Fibroblast of the aortic adventitia (primary cell): ENCODE results near the gene CCDC9B. TPM values are rescaled to one million over a fixed set of nuclear protein-coding genes. Genes with fewer than 3 reads are reported as not detected.

Source experiments
- DNase-seq: peaks from one replicate; pipeline ENCODE4 v3.0.0-alpha.2; 2010; ENCODE audit warnings: low read depth
- H3K4me3 ChIP-seq: 2 replicates; pipeline ENCODE4 v1.5.1; 2011; ENCODE audit warnings: low read depth, mild to moderate bottlenecking, control low read depth, low read length, moderate library complexity
- total RNA-seq: library from RNA; depleted of rRNA; stranded (reverse); fragments of >200 nt; gene quantifications from 2 replicates; pipeline ENCODE4 v1.2.3, GENCODE V29; 2012; ENCODE audit warnings: low replicate concordance
- TF ChIP-seq, protein P1 (sequence below): IDR thresholded peaks from 2 replicates; pipeline ENCODE4 v1.5.1; 2011; ENCODE audit warnings: mild to moderate bottlenecking, low read length, control low read depth, inconsistent platforms; ENCODE audit not compliant: insufficient read depth

The CCDC9B gene
- total RNA-seq, 1 donor = 16.2 TPM

DNA sequence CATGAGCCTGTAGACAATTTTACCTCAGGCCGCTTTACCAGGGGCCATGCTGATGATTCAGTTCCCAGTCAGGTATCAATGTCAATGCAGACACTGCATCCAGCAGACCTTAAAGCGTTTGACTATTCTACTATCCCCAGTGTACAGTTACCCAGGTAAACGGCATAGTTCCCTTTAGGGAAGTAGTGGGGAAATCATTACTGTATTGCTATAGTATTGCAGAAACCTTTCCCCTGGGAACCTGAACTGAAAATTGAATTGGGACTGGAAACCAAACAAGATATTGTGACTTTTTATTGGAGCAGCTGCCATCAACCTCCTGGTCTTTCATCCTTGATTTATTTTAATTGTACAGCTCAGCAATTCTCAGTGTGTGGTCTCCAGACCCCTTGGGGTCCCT lies 23.8 kb downstream of the CCDC9B start:
- DNase-seq = no peak
- TF ChIP-seq, protein P1, sequence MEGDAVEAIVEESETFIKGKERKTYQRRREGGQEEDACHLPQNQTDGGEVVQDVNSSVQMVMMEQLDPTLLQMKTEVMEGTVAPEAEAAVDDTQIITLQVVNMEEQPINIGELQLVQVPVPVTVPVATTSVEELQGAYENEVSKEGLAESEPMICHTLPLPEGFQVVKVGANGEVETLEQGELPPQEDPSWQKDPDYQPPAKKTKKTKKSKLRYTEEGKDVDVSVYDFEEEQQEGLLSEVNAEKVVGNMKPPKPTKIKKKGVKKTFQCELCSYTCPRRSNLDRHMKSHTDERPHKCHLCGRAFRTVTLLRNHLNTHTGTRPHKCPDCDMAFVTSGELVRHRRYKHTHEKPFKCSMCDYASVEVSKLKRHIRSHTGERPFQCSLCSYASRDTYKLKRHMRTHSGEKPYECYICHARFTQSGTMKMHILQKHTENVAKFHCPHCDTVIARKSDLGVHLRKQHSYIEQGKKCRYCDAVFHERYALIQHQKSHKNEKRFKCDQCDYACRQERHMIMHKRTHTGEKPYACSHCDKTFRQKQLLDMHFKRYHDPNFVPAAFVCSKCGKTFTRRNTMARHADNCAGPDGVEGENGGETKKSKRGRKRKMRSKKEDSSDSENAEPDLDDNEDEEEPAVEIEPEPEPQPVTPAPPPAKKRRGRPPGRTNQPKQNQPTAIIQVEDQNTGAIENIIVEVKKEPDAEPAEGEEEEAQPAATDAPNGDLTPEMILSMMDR = no peak
- no peak overlapping the region for H3K4me3 ChIP-seq

DNA sequence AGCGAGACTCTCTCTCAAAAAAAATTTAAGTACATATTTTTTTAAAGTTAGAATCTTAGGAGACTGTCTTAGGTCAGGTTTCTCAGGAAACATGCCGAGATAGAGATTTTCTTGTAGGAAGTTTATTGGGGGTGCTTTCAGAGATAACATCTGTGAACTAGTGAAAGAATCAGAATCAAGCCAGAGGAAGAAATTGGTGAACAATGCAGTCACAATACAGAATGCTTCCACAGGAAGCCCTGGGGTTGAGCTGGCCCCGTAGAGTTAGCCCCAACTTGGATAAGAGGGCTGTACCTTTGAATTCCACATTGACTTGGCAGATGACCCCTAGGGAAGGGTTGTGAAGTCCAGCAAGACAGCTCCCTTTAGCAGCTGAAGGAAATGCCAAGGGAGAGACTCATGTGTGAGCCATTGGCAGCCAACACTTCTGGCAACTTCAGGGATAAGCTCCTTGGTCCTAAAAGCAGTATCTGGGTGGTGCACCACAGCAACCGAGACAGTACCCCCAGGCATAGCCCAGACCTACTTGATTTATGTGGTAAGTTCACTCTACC lies 25.9 kb downstream of the CCDC9B start:
- peak; percentile 80 for DNase-seq
- no peak overlapping the region for H3K4me3 ChIP-seq
- TF ChIP-seq, protein P1 = no peak

DNA sequence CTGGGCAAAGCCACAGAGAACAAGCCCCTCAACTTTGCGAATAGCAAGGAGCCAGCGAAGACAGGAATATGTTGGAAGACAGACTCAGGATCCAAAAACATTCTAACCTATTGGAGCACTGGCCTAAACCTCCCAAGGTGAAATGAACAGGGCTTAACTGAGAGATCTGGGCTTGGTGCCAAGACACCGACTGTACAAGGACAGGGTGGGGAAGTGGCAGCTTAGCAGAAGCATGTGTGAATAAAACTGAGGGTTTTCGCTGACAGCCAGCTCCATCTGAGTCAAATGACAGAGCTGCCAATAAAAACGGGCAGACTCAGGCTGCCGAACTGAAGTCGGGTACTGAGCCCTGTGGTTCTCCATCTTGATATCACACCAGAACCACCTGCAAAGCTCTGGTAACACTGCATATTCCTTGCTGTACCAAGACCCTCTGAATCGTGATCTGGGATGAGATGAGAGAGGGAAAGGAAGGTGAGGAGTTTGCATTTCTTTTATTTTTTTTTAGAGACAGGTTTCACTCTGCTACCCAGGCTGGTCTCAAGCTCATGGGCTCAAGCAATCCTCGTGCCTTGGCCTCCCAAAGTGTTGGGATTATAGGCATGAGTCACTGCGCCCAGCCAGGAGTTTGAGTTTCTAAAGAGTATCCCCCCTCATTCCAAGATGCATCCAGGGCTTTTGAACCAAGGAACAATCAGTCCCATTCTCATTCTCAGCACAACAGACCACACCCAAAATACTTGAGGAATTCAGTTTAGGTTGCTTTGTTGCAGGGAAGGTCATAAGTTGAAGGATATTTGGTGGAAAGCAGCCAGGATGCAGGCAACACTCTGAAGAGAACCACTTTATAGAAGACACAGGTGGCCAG lies 27.0 kb downstream of the CCDC9B start:
- TF ChIP-seq, protein P1 = no peak
- DNase-seq = no peak
- no peak overlapping the region for H3K4me3 ChIP-seq

DNA sequence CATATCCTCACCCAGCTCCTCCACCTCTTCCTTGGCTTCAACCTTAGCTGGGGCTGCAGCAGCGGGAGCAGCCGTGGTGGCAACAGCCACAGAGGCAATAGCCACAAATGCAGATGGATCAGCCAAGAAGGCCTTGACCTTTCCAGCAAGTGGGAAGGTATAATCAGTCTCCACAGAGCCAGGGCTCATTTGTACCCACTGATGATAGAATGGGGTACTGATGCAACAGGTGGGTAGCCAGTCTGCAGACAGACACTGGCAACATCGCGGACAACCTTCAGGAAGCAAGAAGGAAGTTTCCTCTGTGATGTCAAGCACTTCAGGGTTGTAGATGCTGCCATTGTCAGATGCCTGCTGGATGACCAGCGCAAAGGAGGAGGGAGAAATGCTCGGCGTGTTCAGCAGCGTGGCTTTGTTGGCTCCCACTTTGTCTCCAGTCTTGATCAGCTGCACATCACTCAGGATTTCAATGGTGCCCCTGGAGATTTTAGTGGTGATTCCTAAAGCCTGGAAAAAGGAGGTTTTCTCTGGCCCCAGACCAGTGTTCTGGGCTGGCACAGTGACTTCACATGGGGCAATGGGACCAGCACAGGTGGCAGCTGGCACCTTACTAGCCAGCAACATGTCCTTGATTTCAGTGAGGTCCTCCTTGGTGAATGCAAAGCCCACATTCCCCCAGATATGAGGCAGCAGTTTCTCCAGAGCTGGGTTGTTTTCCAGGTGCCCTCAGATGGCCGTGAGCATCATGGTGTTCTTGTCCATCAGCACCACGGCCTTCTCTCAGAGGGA lies 28.2 kb downstream of the CCDC9B start:
- DNase-seq = no peak
- TF ChIP-seq, protein P1 = no peak
- no peak overlapping the region for H3K4me3 ChIP-seq

DNA sequence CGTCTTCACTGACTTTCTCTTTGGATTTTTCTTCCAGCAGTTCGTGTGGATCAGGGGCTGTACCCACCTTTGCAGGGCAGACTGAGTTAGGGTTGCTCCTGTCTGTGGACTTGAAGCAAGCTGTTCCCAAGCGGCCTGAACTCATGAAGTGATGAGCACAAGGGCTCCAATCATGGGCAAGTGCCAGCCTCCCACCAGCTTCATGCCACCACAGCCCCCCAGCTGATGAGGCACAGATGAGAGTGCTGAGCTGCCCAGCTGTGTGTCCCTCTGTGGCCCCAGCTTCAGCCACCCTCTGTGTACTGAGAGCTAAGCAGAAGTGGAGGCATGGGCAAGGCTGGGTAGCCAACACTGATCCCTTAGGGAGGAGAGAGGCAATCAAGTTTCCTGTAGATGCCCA lies 29.7 kb downstream of the CCDC9B start:
- TF ChIP-seq, protein P1 = no peak
- no peak overlapping the region for H3K4me3 ChIP-seq
- DNase-seq = no peak

DNA sequence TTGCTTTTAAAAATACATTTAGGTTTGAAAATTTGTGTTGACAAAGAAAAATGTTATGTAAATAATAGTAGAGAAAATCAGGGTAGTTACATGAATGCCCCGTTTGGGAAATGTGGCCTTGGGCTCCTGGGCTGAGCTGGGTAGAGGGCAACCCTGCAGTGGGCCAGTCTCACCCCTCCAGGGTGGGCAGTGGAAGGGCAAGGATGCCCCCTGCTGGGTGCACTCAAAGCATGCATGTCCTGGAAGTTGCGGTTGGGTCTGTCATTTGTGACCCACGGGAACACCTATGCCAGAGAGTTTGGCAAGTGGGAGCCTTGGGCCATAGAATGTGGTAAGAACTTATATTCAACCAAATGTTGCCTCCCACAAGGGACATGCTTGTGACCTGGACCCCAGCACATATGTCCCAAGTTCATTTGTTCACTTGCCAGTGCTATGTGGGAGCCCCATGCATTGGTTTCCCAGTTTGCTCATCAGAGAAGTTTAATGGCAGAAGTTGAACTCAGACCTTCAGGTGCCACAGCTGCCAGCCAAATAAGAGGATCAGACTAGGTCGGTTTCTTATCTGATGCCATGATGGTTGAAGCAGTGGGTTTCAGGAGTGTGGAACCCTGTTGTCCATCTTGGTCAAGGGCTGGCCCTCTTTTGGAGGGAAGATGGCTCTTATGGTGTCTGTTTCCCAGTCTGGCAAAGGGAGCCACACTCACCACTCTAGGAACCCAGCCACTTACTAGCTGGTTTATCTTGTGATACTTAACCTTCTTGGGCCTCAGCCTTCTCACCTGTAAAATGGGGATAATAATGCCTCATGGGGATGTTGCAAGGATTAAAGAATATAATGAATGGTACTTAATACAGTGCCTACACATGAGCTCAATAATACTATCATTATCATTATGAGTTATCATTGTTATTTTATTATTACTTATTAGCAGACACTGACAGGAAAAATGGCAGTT lies 30.5 kb downstream of the CCDC9B start:
- no peak overlapping the region for H3K4me3 ChIP-seq
- TF ChIP-seq, protein P1 = peak; percentile 70
- peak; percentile 44 for DNase-seq
